H1 (cell line): ENCODE measurements around the gene LPP. TPM values are rescaled to one million over a fixed set of nuclear protein-coding genes. Genes with fewer than 3 reads are reported as not detected.

Experiments
- CBX5 ChIP-seq: fragments of 300-800, 300-1000 bp; sonication (generic); IDR thresholded peaks from 2 replicates; pipeline ENCODE4 v1.7.1; 2016; ENCODE audit warnings: antibody characterized with exemption, low read length, low read depth
- GTF2F1 ChIP-seq: IDR thresholded peaks from 2 replicates; pipeline ENCODE4 v1.6.1; 2012; ENCODE audit warnings: low read depth, low read length, improper control_type of control experiment, borderline replicate concordance
- KDM4A ChIP-seq: IDR thresholded peaks from one replicate; pipeline ENCODE4 v1.7.1; 2012; ENCODE audit warnings: low read depth, mild to moderate bottlenecking, moderate library complexity, low read length, inconsistent platforms; ENCODE audit not compliant: severe bottlenecking
- KDM5A ChIP-seq: fragments of 200-600 bp; IDR thresholded peaks from 2 replicates; pipeline ENCODE4 v1.7.1; 2012; ENCODE audit warnings: mild to moderate bottlenecking, low read length, inconsistent platforms, mixed read lengths
- NRF1 ChIP-seq: IDR thresholded peaks from 2 replicates; pipeline ENCODE4 v1.6.1; 2011; ENCODE audit warnings: mild to moderate bottlenecking, low read depth, low read length, improper control_type of control experiment
- polyA plus RNA-seq, 7 experiments: library from polyadenylated mRNA; depleted of rRNA in 3 of 7; stranded (reverse) in 5 of 7; unstranded in 2 of 7; fragments of >200 nt in 5 of 7; fragments of 200-250 nt in 2 of 7; gene quantifications; 1 replicate in 5 of 7; 2 replicates in 1 of 7; 4 replicates in 1 of 7; pipeline versions ENCODE4 v1.2.1 to v1.2.3, GENCODE V29; 2011 to 2013; ENCODE audit warnings: missing spikeins in 2 of 7, mixed read lengths in 2 of 7
- total RNA-seq: library from RNA; stranded (reverse); fragmentation: NEBNext Ultra II Directional; extraction: Animal tissue kit (Norgen Biotek cat#: 25700); gene quantifications from 2 replicates; pipeline ENCODE4 v1.2.1, GENCODE V29; 2021

Gene LPP
- total and polyA plus RNA-seq, 2 of the 8 experiments (the other 6 are each of a cell fraction or from before 2014, with no cell fraction given): 10.0 to 53.3 TPM

DNA sequence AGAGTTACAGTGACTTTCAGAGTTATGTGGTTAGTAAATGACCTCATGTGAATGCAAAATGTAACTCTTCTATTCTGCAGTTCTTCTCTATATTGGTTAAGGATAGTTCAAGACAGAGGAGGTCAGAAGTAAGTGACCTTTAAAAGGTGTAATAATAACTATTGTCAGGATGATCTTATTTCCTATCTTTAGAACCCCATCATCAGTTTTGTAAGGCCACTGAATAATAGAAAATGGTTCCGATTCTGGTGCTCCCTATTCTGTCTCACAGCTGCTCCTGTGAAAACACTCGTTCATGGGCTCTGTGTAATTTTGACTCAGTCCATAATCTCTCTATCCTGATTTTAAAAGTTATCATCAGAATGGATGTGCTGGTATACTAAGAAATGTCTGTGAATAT lies 463.3 kb downstream of the LPP start (continued):
- TF ChIP-seq KDM4A (no peak), NRF1 (no peak), CBX5 (no peak), KDM5A (no peak), GTF2F1 (no peak)
